ENCODE data around the gene DCHS1.

DCHS1 gene

DNA sequence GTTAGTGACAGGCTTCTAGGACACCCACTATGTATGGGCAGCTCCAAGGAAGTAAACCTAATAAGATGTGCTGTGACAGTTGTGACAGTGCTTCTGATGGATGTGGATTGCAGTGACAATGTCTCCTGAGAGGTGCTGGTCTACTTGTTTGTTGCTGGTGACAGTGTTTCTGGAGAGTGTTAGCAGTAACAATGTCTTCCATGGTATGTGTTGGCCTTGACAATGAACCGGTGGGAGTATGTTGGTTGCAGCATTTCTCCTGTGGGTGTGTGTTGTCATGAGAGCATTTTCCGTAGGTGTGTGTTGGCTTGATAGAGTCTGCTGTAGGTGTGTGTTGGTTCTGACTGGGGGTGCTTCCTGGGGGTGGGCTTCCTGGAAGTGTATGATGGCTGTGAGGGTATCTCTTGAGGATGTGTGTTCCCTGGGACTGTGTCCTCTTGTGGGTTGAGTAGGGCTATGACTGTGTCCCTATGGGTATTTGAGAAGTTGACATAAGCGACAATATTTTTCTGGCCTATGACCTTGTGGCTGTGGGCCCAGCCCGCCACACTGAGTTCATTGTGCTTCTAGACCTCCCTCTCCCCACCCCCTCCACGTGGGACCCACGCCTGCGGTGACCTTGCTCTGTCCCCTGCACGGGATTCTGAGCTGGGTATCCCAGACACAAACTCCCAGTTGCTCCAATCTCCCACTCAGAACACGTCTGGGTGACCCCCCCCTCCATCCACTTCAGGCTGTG is 1.2 kb downstream of the DCHS1 start:
- Histone ChIP-seq H3K27me3 (ENCODE audit: insufficient read depth, low read depth, severe bottlenecking) (no peaks in the 10 kb centered on the region), H3K36me3 (peaks cover 5% of the 10 kb centered on the region), H3K4me3 (ENCODE audit: low read depth, low read length) (peak overlapping the region; percentile 48), H3K27ac (no peak overlapping the region), H3K9me3 (ENCODE audit: severe bottlenecking) (no peaks in the 10 kb centered on the region)
- DNase-seq, result no peak
- TF ChIP-seq, protein P1, sequence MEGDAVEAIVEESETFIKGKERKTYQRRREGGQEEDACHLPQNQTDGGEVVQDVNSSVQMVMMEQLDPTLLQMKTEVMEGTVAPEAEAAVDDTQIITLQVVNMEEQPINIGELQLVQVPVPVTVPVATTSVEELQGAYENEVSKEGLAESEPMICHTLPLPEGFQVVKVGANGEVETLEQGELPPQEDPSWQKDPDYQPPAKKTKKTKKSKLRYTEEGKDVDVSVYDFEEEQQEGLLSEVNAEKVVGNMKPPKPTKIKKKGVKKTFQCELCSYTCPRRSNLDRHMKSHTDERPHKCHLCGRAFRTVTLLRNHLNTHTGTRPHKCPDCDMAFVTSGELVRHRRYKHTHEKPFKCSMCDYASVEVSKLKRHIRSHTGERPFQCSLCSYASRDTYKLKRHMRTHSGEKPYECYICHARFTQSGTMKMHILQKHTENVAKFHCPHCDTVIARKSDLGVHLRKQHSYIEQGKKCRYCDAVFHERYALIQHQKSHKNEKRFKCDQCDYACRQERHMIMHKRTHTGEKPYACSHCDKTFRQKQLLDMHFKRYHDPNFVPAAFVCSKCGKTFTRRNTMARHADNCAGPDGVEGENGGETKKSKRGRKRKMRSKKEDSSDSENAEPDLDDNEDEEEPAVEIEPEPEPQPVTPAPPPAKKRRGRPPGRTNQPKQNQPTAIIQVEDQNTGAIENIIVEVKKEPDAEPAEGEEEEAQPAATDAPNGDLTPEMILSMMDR (IDR thresholded peaks at IDR 0.05; ENCODE audit: low read depth, low read length), result no peak

DNA sequence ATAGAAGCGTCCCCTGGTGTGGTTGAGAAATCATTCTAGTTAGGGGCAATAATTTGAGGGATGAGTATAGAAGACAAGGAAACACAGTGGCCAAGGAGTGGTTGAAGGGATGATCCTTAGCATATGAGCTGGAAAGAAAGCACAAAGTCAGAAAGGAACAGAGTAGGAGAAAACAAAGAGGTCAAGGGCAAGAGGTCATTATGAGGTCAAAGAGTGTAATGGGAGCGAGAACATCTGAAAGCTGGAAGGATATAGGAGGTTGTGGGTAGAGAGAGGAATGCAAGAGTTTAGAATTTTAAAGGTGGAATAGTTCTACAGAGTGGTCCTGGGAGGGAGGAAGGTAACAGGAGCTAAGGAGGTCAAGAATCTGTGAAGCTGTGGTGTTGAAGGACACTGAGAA is 2.0 kb downstream of the DCHS1 start:
- no peaks in the 10 kb centered on the region for H3K9me3 ChIP-seq (ENCODE audit: severe bottlenecking)
- no peak overlapping the region for H3K4me3 ChIP-seq (ENCODE audit: low read depth, low read length)
- H3K27ac ChIP-seq, result no peak overlapping the region
- peaks cover 13% of the 10 kb centered on the region for H3K36me3 ChIP-seq
- TF ChIP-seq, protein P1 (IDR thresholded peaks at IDR 0.05; ENCODE audit: low read depth, low read length), result no peak
- DNase-seq, result no peak
- H3K27me3 ChIP-seq (ENCODE audit: insufficient read depth, low read depth, severe bottlenecking), result no peaks in the 10 kb centered on the region

DNA sequence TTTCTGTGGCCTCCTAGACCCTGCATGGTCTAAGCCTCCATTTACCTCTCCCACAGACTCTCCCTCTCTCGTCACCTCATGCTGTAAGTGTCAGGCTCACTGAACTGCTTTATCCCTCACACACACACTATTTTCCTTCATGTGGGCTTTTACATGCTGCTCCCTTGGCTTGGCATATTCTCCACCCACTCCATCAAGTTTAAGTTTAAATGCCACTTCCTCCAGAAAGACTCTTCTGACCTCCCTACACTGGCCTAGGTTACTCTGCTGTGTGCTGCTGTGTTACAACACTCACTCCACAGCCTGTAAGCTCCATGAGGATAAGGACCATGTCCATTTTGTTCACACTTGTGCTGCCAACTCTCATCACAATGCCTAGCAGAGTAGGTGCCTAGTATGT is 2.5 kb downstream of the DCHS1 start:
- no peak for DNase-seq
- Histone ChIP-seq H3K9me3 (ENCODE audit: severe bottlenecking) (no peaks in the 10 kb centered on the region), H3K36me3 (peaks cover 13% of the 10 kb centered on the region), H3K27ac (no peak overlapping the region), H3K27me3 (ENCODE audit: insufficient read depth, low read depth, severe bottlenecking) (no peaks in the 10 kb centered on the region), H3K4me3 (ENCODE audit: low read depth, low read length) (no peak overlapping the region)
- TF ChIP-seq, protein P1 (IDR thresholded peaks at IDR 0.05; ENCODE audit: low read depth, low read length), result no peak

DNA sequence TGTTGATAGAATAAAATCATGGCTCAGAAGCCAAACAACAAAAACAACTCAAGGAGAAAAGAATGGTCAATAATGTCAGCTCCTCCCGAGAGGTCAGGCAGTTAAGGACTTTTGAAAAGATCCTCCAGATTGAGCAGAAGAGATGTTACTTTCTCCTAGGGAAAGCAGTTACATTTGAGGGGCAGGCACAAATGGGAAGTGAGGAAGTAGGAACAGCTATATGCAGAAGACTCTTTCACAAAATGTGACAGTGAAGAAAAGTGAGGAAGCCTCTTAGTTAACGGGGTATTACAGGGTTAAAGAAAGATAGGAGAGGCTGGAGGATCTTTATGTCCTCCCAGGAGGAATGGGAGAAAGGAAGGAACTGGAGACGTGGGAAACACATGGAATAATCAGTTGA is 3.4 kb downstream of the DCHS1 start:
- Histone ChIP-seq H3K9me3 (ENCODE audit: severe bottlenecking) (no peaks in the 10 kb centered on the region), H3K27me3 (ENCODE audit: insufficient read depth, low read depth, severe bottlenecking) (no peaks in the 10 kb centered on the region), H3K27ac (no peak overlapping the region), H3K4me3 (ENCODE audit: low read depth, low read length) (no peak overlapping the region), H3K36me3 (peaks cover 13% of the 10 kb centered on the region)
- TF ChIP-seq, protein P1 (IDR thresholded peaks at IDR 0.05; ENCODE audit: low read depth, low read length), result no peak
- DNase-seq, result no peak

DNA sequence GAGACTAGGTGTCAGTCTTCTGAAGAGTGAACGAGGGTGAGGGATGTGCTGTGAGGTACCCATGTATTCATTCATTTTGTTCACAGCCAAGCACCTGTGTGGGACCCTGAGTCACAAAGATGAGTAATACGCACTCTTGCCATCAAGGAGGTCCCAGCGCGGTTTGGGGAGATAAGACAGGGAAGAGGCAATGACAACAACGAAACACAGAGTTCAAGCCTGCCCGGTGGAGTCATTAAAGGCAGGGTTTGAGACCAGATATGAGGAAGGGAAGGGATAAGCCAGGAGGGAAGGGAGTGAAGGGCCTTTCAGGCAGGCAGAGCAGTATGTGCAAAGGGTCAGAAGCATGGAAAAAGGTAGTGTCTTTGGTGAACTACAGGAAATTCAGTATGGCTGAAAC is 4.6 kb downstream of the DCHS1 start:
- no peak overlapping the region for H3K27ac ChIP-seq
- TF ChIP-seq, protein P1 (IDR thresholded peaks at IDR 0.05; ENCODE audit: low read depth, low read length), result no peak
- H3K4me3 ChIP-seq (ENCODE audit: low read depth, low read length), result no peak overlapping the region
- H3K36me3 ChIP-seq, result peaks cover 13% of the 10 kb centered on the region
- H3K9me3 ChIP-seq (ENCODE audit: severe bottlenecking), result no peaks in the 10 kb centered on the region
- no peaks in the 10 kb centered on the region for H3K27me3 ChIP-seq (ENCODE audit: insufficient read depth, low read depth, severe bottlenecking)
- no peak for DNase-seq

DNA sequence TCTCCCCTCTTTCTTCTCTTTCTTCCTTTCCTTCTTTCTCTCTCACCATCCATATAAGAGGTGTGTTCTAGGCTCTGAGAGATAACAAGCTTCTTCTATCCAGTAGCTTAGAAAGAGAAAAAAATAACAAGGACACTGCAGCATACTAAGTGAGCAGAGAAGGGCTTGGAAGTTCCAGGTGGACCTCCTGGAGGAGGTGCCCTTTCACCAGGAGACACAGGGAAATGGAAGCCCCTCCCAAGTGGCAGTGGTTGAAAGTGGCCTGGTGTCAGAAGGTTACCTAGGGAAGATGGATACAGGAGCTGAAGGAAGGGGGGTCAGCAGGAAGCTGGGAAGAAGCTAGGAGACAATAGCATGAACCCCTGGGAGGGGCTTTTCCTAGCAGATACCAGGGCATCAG is 5.5 kb downstream of the DCHS1 start:
- H3K36me3 ChIP-seq, result peaks cover 13% of the 10 kb centered on the region
- H3K27me3 ChIP-seq (ENCODE audit: insufficient read depth, low read depth, severe bottlenecking), result no peaks in the 10 kb centered on the region
- H3K9me3 ChIP-seq (ENCODE audit: severe bottlenecking), result no peaks in the 10 kb centered on the region
- DNase-seq, result no peak
- TF ChIP-seq, protein P1 (IDR thresholded peaks at IDR 0.05; ENCODE audit: low read depth, low read length), result no peak
- no peak overlapping the region for H3K27ac ChIP-seq
- H3K4me3 ChIP-seq (ENCODE audit: low read depth, low read length), result no peak overlapping the region
